Liver (tissue), 9 donors: ENCODE measurements around the gene VPS52. TPM values are rescaled to one million over a fixed set of nuclear protein-coding genes. Genes with fewer than 3 reads are reported as not detected.

Experiments used
- DNase-seq: peaks from one replicate; pipeline ENCODE4 v3.0.0-alpha.2; 2017; ENCODE audit warnings: low spot score
- H3K27ac ChIP-seq, 2 donors: one replicate each; pipeline ENCODE4 v1.7.0; 2013; ENCODE audit warnings: inconsistent platforms in 2 of 2, low read length in 2 of 2, control low read depth in 1 of 2, low read depth in 1 of 2, mild to moderate bottlenecking in 1 of 2
- H3K27me3 ChIP-seq, 4 donors: one replicate each; pipeline versions ENCODE4 v1.6.1 to v1.7.0; 2013; ENCODE audit warnings: low read length in 3 of 4, inconsistent platforms in 1 of 4, mild to moderate bottlenecking in 1 of 4, moderate library complexity in 1 of 4; ENCODE audit not compliant: control insufficient read depth in 4 of 4, insufficient read depth in 4 of 4
- H3K36me3 ChIP-seq, 4 donors: one replicate each; pipeline versions ENCODE4 v1.6.1 to v1.7.0; 2013; ENCODE audit warnings: low read length in 3 of 4, mild to moderate bottlenecking in 3 of 4, low read depth in 1 of 4, moderate library complexity in 1 of 4; ENCODE audit not compliant: control insufficient read depth in 4 of 4, insufficient read depth in 3 of 4
- H3K4me1 ChIP-seq, 4 donors: one replicate each; pipeline versions ENCODE4 v1.6.1 to v1.7.0; 2013; ENCODE audit warnings: low read length in 3 of 4, mild to moderate bottlenecking in 3 of 4, moderate library complexity in 1 of 4; ENCODE audit not compliant: control insufficient read depth in 4 of 4, insufficient read depth in 4 of 4
- H3K4me3 ChIP-seq, 3 donors: one replicate each; pipeline versions ENCODE4 v1.6.1 to v1.7.0; 2013; ENCODE audit warnings: low read length in 3 of 3, control low read depth in 1 of 3, low read depth in 1 of 3, mild to moderate bottlenecking in 1 of 3
- H3K9ac ChIP-seq, 2 donors: one replicate each; pipeline ENCODE4 v1.7.0; 2013; ENCODE audit warnings: low read length in 2 of 2, mild to moderate bottlenecking in 2 of 2, moderate library complexity in 2 of 2, control low read depth in 1 of 2, low read depth in 1 of 2
- H3K9me3 ChIP-seq, 4 donors: one replicate each; pipeline versions ENCODE4 v1.6.1 to v1.7.0; 2013; ENCODE audit warnings: low read length in 3 of 4; ENCODE audit not compliant: control insufficient read depth in 4 of 4
- EGR1 ChIP-seq, 2 donors: IDR thresholded peaks; 2 replicates each; pipeline ENCODE4 v1.6.1; 2016 to 2018; ENCODE audit warnings: antibody characterized with exemption in 2 of 2, low read depth in 2 of 2
- FOXA1 ChIP-seq: IDR thresholded peaks from 2 replicates; pipeline ENCODE4 v1.6.1; 2016; ENCODE audit warnings: antibody characterized with exemption
- FOXA2 ChIP-seq: IDR thresholded peaks from 2 replicates; pipeline ENCODE4 v1.6.1; 2016; ENCODE audit warnings: antibody characterized with exemption
- GABPA ChIP-seq, 2 donors: IDR thresholded peaks in 1 of 2; conservative IDR thresholded peaks in 1 of 2; 2 replicates each; pipeline ENCODE4 v1.6.1; 2016; ENCODE audit warnings: antibody characterized with exemption in 2 of 2, mild to moderate bottlenecking in 1 of 2, moderate library complexity in 1 of 2
- HNF4A ChIP-seq, 2 donors: conservative IDR thresholded peaks; 2 replicates each; pipeline ENCODE4 v1.6.1; 2016; ENCODE audit warnings: antibody characterized with exemption in 2 of 2, mild to moderate bottlenecking in 2 of 2
- HNF4G ChIP-seq: IDR thresholded peaks from 2 replicates; pipeline ENCODE4 v1.6.1; 2016; ENCODE audit warnings: antibody characterized with exemption
- JUND ChIP-seq, 2 donors: IDR thresholded peaks; 2 replicates each; pipeline ENCODE4 v1.6.1; 2016; ENCODE audit warnings: antibody characterized with exemption in 2 of 2
- NR2F2 ChIP-seq: IDR thresholded peaks from 2 replicates; pipeline ENCODE4 v1.6.1; 2016; ENCODE audit warnings: antibody characterized with exemption
- RAD21 ChIP-seq, 2 donors: IDR thresholded peaks; 2 replicates each; pipeline ENCODE4 v1.6.1; 2016; ENCODE audit warnings: antibody characterized with exemption in 2 of 2, mild to moderate bottlenecking in 2 of 2
- RXRA ChIP-seq, 2 donors: IDR thresholded peaks; 2 replicates each; pipeline ENCODE4 v1.6.1; 2017 to 2018; ENCODE audit warnings: antibody characterized with exemption in 2 of 2, mild to moderate bottlenecking in 1 of 2
- SP1 ChIP-seq: IDR thresholded peaks from 2 replicates; pipeline ENCODE4 v1.6.1; 2018; ENCODE audit warnings: antibody characterized with exemption, mild to moderate bottlenecking
- TAF1 ChIP-seq: conservative IDR thresholded peaks from 2 replicates; pipeline ENCODE4 v1.6.1; 2016; ENCODE audit warnings: antibody characterized with exemption, mild to moderate bottlenecking
- YY1 ChIP-seq: IDR thresholded peaks from 2 replicates; pipeline ENCODE4 v1.6.1; 2016; ENCODE audit warnings: antibody characterized with exemption, mild to moderate bottlenecking
- WGBS: extraction: QIAGEN DNeasy Blood & Tissue Kit; methylation state at CpG from one replicate; pipeline ENCODE4 v1.1.7; 2013; 5-methylcytosine and 5-hydroxymethylcytosine counted together
- polyA plus RNA-seq, 2 donors: library from polyadenylated mRNA; stranded (reverse) in 1 of 2; unstranded in 1 of 2; fragments of 200-250 nt in 1 of 2; fragments of >200 nt in 1 of 2; fragmentation: Nextera tagmentation in 1 of 2; extraction: Ambion mirVana in 1 of 2; gene quantifications; one replicate each; pipeline versions ENCODE4 v1.2.1 to v1.2.3, GENCODE V29; 2013 to 2015
- total RNA-seq, 2 donors: library from RNA; depleted of rRNA; stranded (reverse); fragments of >200 nt; gene quantifications; one replicate each; pipeline ENCODE4 v1.2.3, GENCODE V29; 2014
- TF ChIP-seq, protein P1 (sequence below): IDR thresholded peaks from 2 replicates; pipeline ENCODE4 v1.6.1; 2016; ENCODE audit warnings: antibody characterized with exemption, mild to moderate bottlenecking
- TF ChIP-seq, protein P2 (sequence below): IDR thresholded peaks from 2 replicates; pipeline ENCODE4 v1.6.1; 2016; ENCODE audit warnings: antibody characterized with exemption
- TF ChIP-seq, protein P3 (sequence below): fragments of 150-350 bp; IDR thresholded peaks from 2 replicates; pipeline ENCODE4 v1.5.1; 2017; ENCODE audit warnings: improper control_type of control experiment, low read depth, low read length; ENCODE audit not compliant: missing input control
- TF ChIP-seq, protein P4 (sequence below): IDR thresholded peaks from 2 replicates; pipeline ENCODE4 v1.6.1; 2016; ENCODE audit warnings: antibody characterized with exemption
- TF ChIP-seq, protein P5 (sequence below): IDR thresholded peaks from 2 replicates; pipeline ENCODE4 v1.6.1; 2016; ENCODE audit warnings: antibody characterized with exemption
- donor health status: healthy.
- donor health status: healthy.
- donor health status: healthy.
- donor health status: healthy.
- donor health status: healthy.

The VPS52 gene
- total and polyA plus RNA-seq, 4 donors, result 21.3 to 33.4 (median 25.3) TPM

DNA sequence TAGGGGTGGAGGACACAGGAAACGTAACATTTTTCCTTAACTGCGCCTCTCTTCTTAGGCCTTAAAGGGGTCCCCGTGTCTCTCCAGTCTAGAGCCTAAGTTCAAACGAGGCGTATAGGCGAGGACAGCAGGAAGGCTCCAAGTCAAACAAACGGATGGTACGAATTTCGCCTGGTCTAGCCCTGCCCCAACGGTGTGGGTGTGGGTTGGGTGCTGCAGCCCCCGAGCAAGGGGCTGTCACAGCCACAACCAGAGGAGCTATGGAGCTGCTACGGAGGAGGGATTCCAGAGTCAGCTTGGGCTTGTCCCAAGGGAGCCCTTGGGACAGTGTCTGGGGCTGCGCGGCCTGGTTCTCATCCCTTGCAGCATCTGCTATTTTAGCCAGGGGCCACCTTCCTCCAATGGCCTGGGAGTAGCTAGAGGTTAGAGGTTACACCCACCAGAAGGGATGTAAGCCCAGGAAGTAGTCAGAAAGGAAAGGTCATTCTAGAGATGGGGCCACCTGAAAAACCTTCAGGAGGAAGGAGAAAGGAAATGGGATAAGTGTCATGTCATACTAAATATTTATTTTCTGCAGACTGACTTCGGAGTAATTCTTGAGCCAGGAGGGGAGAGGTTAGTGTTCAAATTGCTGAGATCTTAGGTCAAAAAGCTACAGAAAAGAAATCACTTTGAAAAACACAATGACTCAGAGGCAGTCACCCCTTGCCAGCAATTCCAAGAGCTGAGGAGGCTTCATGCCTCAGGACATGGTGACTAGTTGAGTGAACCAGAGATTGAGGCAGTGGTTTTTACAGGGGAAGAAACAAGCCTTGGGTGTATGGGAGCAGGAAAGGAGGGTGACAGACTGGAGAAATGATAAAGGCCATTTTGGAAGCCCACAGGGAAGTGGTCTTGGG lies 21.7 kb downstream of the VPS52 start:
- Histone ChIP-seq H3K27me3 (no peaks in the 10 kb centered on the region), H3K9me3 (no peaks in the 10 kb centered on the region), H3K9ac (peak overlapping the region; percentile 40 to 79), H3K4me1 (peaks cover 2 to 29% (median 23%) of the 10 kb centered on the region in 4 donors), H3K27ac (peak overlapping the region; percentile 88 to 92), H3K4me3 (peak overlapping the region; percentile 55 to 76 (median 67)), H3K36me3 (peaks cover 0 to 6% (median 1%) of the 10 kb centered on the region in 4 donors)
- DNase-seq, result no peak
- 20% methylated on average over 15 of the region's 15 CpGs for WGBS
- TF ChIP-seq, protein P1, sequence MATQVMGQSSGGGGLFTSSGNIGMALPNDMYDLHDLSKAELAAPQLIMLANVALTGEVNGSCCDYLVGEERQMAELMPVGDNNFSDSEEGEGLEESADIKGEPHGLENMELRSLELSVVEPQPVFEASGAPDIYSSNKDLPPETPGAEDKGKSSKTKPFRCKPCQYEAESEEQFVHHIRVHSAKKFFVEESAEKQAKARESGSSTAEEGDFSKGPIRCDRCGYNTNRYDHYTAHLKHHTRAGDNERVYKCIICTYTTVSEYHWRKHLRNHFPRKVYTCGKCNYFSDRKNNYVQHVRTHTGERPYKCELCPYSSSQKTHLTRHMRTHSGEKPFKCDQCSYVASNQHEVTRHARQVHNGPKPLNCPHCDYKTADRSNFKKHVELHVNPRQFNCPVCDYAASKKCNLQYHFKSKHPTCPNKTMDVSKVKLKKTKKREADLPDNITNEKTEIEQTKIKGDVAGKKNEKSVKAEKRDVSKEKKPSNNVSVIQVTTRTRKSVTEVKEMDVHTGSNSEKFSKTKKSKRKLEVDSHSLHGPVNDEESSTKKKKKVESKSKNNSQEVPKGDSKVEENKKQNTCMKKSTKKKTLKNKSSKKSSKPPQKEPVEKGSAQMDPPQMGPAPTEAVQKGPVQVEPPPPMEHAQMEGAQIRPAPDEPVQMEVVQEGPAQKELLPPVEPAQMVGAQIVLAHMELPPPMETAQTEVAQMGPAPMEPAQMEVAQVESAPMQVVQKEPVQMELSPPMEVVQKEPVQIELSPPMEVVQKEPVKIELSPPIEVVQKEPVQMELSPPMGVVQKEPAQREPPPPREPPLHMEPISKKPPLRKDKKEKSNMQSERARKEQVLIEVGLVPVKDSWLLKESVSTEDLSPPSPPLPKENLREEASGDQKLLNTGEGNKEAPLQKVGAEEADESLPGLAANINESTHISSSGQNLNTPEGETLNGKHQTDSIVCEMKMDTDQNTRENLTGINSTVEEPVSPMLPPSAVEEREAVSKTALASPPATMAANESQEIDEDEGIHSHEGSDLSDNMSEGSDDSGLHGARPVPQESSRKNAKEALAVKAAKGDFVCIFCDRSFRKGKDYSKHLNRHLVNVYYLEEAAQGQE, result no peak
- peak; percentile 1 for TF ChIP-seq TAF1

DNA sequence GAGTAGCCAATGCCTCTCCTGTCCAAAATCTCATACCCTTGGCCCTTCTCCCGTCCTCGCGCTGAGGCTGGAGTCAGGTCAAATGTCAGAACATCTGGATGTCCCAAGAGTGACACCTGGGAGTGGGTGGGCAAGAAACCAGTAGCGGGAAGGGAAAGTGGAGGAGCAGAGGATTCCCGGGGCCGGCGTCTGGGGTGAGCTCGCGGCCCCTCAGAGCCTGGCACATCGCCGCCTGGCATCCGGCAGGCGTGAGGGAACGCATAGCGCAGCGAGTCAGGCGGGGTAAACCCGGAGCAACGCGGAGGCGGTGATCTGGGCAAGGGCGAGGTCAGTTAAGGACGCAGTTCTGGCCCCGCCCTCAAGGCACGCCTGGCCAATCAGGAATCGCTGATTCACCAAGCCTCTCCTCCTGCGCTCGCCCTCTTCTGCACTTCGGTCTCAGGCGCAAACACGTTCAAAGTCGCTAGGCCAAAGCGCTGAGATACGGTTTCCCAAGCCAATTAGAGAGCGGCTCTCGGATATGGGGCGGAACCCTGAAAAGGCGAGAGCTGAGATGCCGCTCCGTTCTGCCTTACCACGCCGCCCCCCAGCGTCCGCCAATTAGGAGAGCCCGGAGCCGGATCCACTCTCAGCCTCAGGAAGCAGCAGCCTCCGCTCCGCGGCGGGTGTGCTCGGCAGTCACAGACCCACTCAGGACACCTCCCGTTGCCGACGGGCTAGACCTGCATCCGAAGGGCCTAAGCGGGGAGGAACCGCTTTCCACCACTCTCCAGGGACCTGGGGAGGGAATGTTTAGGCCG lies 22.5 kb downstream of the VPS52 start:
- H3K9me3 ChIP-seq, result no peaks in the 10 kb centered on the region
- H3K36me3 ChIP-seq, result peaks cover 0 to 6% (median 1%) of the 10 kb centered on the region in 4 donors
- TF ChIP-seq, protein P2, sequence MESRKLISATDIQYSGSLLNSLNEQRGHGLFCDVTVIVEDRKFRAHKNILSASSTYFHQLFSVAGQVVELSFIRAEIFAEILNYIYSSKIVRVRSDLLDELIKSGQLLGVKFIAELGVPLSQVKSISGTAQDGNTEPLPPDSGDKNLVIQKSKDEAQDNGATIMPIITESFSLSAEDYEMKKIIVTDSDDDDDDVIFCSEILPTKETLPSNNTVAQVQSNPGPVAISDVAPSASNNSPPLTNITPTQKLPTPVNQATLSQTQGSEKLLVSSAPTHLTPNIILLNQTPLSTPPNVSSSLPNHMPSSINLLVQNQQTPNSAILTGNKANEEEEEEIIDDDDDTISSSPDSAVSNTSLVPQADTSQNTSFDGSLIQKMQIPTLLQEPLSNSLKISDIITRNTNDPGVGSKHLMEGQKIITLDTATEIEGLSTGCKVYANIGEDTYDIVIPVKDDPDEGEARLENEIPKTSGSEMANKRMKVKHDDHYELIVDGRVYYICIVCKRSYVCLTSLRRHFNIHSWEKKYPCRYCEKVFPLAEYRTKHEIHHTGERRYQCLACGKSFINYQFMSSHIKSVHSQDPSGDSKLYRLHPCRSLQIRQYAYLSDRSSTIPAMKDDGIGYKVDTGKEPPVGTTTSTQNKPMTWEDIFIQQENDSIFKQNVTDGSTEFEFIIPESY, result peak; percentile 54
- TF ChIP-seq RAD21 (IDR thresholded peaks at IDR 0.05), result peak; percentile 32 to 39
- TF ChIP-seq YY1, result peak; percentile 89
- TF ChIP-seq, protein P3, sequence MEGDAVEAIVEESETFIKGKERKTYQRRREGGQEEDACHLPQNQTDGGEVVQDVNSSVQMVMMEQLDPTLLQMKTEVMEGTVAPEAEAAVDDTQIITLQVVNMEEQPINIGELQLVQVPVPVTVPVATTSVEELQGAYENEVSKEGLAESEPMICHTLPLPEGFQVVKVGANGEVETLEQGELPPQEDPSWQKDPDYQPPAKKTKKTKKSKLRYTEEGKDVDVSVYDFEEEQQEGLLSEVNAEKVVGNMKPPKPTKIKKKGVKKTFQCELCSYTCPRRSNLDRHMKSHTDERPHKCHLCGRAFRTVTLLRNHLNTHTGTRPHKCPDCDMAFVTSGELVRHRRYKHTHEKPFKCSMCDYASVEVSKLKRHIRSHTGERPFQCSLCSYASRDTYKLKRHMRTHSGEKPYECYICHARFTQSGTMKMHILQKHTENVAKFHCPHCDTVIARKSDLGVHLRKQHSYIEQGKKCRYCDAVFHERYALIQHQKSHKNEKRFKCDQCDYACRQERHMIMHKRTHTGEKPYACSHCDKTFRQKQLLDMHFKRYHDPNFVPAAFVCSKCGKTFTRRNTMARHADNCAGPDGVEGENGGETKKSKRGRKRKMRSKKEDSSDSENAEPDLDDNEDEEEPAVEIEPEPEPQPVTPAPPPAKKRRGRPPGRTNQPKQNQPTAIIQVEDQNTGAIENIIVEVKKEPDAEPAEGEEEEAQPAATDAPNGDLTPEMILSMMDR, result peak; percentile 13
- TF ChIP-seq NR2F2, result peak; percentile 50
- TF ChIP-seq, protein P4, sequence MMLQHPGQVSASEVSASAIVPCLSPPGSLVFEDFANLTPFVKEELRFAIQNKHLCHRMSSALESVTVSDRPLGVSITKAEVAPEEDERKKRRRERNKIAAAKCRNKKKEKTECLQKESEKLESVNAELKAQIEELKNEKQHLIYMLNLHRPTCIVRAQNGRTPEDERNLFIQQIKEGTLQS, result no peak
- TF ChIP-seq JUND (IDR thresholded peaks at IDR 0.05), result peak; percentile 64 to 68
- TF ChIP-seq, protein P5, sequence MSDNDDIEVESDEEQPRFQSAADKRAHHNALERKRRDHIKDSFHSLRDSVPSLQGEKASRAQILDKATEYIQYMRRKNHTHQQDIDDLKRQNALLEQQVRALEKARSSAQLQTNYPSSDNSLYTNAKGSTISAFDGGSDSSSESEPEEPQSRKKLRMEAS, result peak; percentile 84
- peak; percentile 23 to 86 for TF ChIP-seq GABPA (IDR thresholded peaks at IDR 0.05 in 1 of 2, conservative IDR thresholded peaks at IDR 0.05 in 1 of 2)
- peak; percentile 98 to 99 for TF ChIP-seq RXRA (IDR thresholded peaks at IDR 0.05)
- TF ChIP-seq HNF4G, result peak; percentile 57
- TF ChIP-seq, protein P1, result peak; percentile 82
- TF ChIP-seq TAF1, result peak; percentile 79
- TF ChIP-seq FOXA2, result no peak
- TF ChIP-seq SP1, result peak; percentile 99
- TF ChIP-seq FOXA1, result peak; percentile 30
- TF ChIP-seq HNF4A (conservative IDR thresholded peaks at IDR 0.05), result peak; percentile 89 to 95
- peak; percentile 78 to 93 for TF ChIP-seq EGR1 (IDR thresholded peaks at IDR 0.05; ENCODE audit: low read depth in 2 of 2)
- WGBS, result under 1% methylated on average over 58 of the region's 58 CpGs
- H3K4me3 ChIP-seq, result peak overlapping the region; percentile 55 to 76 (median 67)
- peak overlapping the region; percentile 79 to 86 for H3K9ac ChIP-seq
- H3K27me3 ChIP-seq, result no peaks in the 10 kb centered on the region
- peak overlapping the region; percentile 92 to 97 for H3K27ac ChIP-seq
- peak; percentile 97 for DNase-seq
- H3K4me1 ChIP-seq, result peaks cover 2 to 29% (median 23%) of the 10 kb centered on the region in 4 donors
